Neural crest cell (in vitro differentiated cells): Measurements from ENCODE around the gene PRR33. TPM values are rescaled to one million over a fixed set of nuclear protein-coding genes. Genes with fewer than 3 reads are reported as not detected.

ENCODE experiments used
- DNase-seq: peaks from one replicate; pipeline ENCODE4 v3.0.0; 2021; ENCODE audit warnings: low read depth, mixed read lengths, low spot score
- H3K27ac Mint-ChIP-seq: one replicate; pipeline ENCODE4 v1.8.0; 2021; ENCODE audit warnings: mild to moderate bottlenecking, mixed read lengths; ENCODE audit not compliant: unreplicated experiment
- H3K27me3 Mint-ChIP-seq: 2 replicates; pipeline ENCODE4 v1.8.0; 2021; ENCODE audit warnings: low read depth, mild to moderate bottlenecking, mixed read lengths
- H3K36me3 Mint-ChIP-seq: 2 replicates; pipeline ENCODE4 v1.8.0; 2021; ENCODE audit warnings: low read depth, mild to moderate bottlenecking, mixed read lengths
- H3K4me1 Mint-ChIP-seq: 2 replicates; pipeline ENCODE4 v1.8.0; 2021; ENCODE audit warnings: mixed read lengths
- H3K4me3 Mint-ChIP-seq: one replicate; pipeline ENCODE4 v1.8.0; 2021; ENCODE audit warnings: mild to moderate bottlenecking, mixed read lengths
- H3K9me3 Mint-ChIP-seq: 2 replicates; pipeline ENCODE4 v1.8.0; 2021; ENCODE audit warnings: mixed read lengths
- CTCF ChIP-seq: fragments of 200-600 bp; sonication (generic); conservative IDR thresholded peaks from 2 replicates; pipeline ENCODE4 v1.5.0; 2021; ENCODE audit warnings: antibody characterized with exemption, mild to moderate bottlenecking
- total RNA-seq: library from RNA; stranded (reverse); gene quantifications from 2 replicates; pipeline ENCODE4 v1.2.1, GENCODE V29; 2021

The PRR33 gene
- total RNA-seq, 1 donor from 2014 or later = not detected

GRCh38 chr11:1842149-1843097, 49.3 kb downstream of the PRR33 start:
- no peak overlapping the region for H3K27ac Mint-ChIP-seq

GRCh38 chr11:1841511-1842148, 50.1 kb downstream of the PRR33 start:
- no peak for TF ChIP-seq CTCF
- Mint-ChIP-seq H3K9me3 (no peaks in the 10 kb centered on the region), H3K27ac (no peak overlapping the region), H3K4me1 (peaks cover 9% of the 10 kb centered on the region), H3K27me3 (no peaks in the 10 kb centered on the region), H3K4me3 (no peak overlapping the region), H3K36me3 (no peaks in the 10 kb centered on the region)
- DNase-seq = no peak

More at GRCh38 chr11:1842149-1843097, 49.3 kb downstream of the PRR33 start:
- H3K4me1 Mint-ChIP-seq = peaks cover 9% of the 10 kb centered on the region
- no peak for DNase-seq
- no peak overlapping the region for H3K4me3 Mint-ChIP-seq
- no peaks in the 10 kb centered on the region for H3K9me3 Mint-ChIP-seq
- no peaks in the 10 kb centered on the region for H3K27me3 Mint-ChIP-seq
- H3K36me3 Mint-ChIP-seq = no peaks in the 10 kb centered on the region
- TF ChIP-seq CTCF = no peak

- H3K27ac Mint-ChIP-seq = no peak overlapping the region
- H3K9me3 Mint-ChIP-seq = no peaks in the 10 kb centered on the region
- H3K36me3 Mint-ChIP-seq = no peaks in the 10 kb centered on the region
- peaks cover 9% of the 10 kb centered on the region for H3K4me1 Mint-ChIP-seq
- H3K27me3 Mint-ChIP-seq = no peaks in the 10 kb centered on the region
- no peak for TF ChIP-seq CTCF
- H3K4me3 Mint-ChIP-seq = no peak overlapping the region
- no peak for DNase-seq
Measured at GRCh38 chr11:1840780-1841480, 50.8 kb downstream of the PRR33 start.

- no peak for DNase-seq
- no peaks in the 10 kb centered on the region for H3K27me3 Mint-ChIP-seq
- H3K4me1 Mint-ChIP-seq = peaks cover 7% of the 10 kb centered on the region
- TF ChIP-seq CTCF = no peak
- no peaks in the 10 kb centered on the region for H3K9me3 Mint-ChIP-seq
- H3K4me3 Mint-ChIP-seq = no peak overlapping the region
- no peak overlapping the region for H3K27ac Mint-ChIP-seq
- H3K36me3 Mint-ChIP-seq = no peaks in the 10 kb centered on the region
Measured at GRCh38 chr11:1839924-1840779, 51.5 kb downstream of the PRR33 start.
